ENCODE data around the gene BEX1.

DNA sequence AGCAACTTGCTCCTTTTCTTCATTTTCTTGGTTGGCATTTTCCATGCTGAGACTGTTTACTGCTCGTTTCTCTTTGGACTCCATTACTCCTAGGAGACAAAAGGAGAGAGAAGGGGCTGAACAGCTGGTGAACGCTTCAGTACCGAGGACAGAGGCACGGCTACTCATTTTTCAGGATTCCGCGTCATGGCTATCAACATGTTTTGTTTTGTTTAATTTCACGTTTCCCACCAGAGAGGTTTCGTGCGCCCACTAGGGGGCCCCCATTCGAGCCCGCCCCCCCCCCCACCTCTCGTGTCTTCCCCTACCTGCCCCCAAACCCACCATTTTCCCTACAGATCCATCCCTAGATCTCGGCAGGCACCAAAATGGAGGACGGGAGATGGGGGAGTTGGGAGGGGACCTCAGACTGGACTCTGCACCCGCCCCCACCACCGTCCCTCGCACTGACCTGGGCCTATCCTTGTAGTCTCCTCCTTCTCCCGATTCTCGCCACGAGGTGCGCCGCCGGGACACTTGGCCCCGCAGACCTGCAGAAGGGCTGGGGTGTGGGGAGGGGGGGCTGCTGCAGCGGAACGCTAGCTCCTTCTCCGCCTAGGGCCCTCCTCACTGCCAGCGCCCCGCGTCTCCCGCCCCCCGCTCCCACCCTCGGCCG is 653 bp downstream of the BEX1 start:
- TF ChIP-seq EZH2 (IDR thresholded peaks at IDR 0.05; ENCODE audit: borderline replicate concordance, low read depth, low read length, poor library complexity, severe bottlenecking) = no peak
- TF ChIP-seq, protein P1, sequence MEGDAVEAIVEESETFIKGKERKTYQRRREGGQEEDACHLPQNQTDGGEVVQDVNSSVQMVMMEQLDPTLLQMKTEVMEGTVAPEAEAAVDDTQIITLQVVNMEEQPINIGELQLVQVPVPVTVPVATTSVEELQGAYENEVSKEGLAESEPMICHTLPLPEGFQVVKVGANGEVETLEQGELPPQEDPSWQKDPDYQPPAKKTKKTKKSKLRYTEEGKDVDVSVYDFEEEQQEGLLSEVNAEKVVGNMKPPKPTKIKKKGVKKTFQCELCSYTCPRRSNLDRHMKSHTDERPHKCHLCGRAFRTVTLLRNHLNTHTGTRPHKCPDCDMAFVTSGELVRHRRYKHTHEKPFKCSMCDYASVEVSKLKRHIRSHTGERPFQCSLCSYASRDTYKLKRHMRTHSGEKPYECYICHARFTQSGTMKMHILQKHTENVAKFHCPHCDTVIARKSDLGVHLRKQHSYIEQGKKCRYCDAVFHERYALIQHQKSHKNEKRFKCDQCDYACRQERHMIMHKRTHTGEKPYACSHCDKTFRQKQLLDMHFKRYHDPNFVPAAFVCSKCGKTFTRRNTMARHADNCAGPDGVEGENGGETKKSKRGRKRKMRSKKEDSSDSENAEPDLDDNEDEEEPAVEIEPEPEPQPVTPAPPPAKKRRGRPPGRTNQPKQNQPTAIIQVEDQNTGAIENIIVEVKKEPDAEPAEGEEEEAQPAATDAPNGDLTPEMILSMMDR (conservative IDR thresholded peaks at IDR 0.05; ENCODE audit: low read depth, low read length) = no peak; the same call in 1 of the 2 replicates

All from A673 (cell line).